ENCODE measurements around the gene NAA60. TPM values are rescaled to one million over a fixed set of nuclear protein-coding genes. Genes with fewer than 3 reads are reported as not detected.

The NAA60 gene
- total and polyA plus RNA-seq, 4 donors, result 16.6 to 57.7 (median 48.5) TPM

- Histone ChIP-seq H3K27ac (ENCODE audit: low read depth in 1 of 2, low read length in 1 of 2) (no peak overlapping the region), H3K27me3 (ENCODE audit: control insufficient read depth in 3 of 3, insufficient read depth in 3 of 3, low read length in 2 of 3) (no peaks in the 10 kb centered on the region), H3K4me1 (ENCODE audit: control insufficient read depth in 5 of 5, insufficient read depth in 5 of 5, low read length in 5 of 5) (peaks cover 0 to 3% (median 0%) of the 10 kb centered on the region in 5 donors), H3K9me3 (ENCODE audit: control insufficient read depth in 4 of 4, insufficient read depth in 3 of 4, low read length in 3 of 4) (no peaks in the 10 kb centered on the region), H3K36me3 (ENCODE audit: control insufficient read depth in 4 of 4, insufficient read depth in 4 of 4, low read length in 4 of 4) (peaks cover 6 to 64% (median 21%) of the 10 kb centered on the region in 4 donors), H3K9ac (ENCODE audit: insufficient read depth in 1 of 2, low read length in 2 of 2) (no peak overlapping the region), H3K4me3 (no peak overlapping the region)
- ATAC-seq (ENCODE audit: insufficient read depth, low FRiP score) (no peak), DNase-seq (no peak)
- TF ChIP-seq, protein P1, sequence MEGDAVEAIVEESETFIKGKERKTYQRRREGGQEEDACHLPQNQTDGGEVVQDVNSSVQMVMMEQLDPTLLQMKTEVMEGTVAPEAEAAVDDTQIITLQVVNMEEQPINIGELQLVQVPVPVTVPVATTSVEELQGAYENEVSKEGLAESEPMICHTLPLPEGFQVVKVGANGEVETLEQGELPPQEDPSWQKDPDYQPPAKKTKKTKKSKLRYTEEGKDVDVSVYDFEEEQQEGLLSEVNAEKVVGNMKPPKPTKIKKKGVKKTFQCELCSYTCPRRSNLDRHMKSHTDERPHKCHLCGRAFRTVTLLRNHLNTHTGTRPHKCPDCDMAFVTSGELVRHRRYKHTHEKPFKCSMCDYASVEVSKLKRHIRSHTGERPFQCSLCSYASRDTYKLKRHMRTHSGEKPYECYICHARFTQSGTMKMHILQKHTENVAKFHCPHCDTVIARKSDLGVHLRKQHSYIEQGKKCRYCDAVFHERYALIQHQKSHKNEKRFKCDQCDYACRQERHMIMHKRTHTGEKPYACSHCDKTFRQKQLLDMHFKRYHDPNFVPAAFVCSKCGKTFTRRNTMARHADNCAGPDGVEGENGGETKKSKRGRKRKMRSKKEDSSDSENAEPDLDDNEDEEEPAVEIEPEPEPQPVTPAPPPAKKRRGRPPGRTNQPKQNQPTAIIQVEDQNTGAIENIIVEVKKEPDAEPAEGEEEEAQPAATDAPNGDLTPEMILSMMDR (IDR thresholded peaks at IDR 0.05; ENCODE audit: control extremely low read depth, extremely low read depth), result no peak
- WGBS, 2 donors, result 92 to 95% methylated on average over 32 of the region's 32 CpGs
Observed at GRCh38 chr16:3481696-3482658, 38.5 kb downstream of the NAA60 start.

DNA sequence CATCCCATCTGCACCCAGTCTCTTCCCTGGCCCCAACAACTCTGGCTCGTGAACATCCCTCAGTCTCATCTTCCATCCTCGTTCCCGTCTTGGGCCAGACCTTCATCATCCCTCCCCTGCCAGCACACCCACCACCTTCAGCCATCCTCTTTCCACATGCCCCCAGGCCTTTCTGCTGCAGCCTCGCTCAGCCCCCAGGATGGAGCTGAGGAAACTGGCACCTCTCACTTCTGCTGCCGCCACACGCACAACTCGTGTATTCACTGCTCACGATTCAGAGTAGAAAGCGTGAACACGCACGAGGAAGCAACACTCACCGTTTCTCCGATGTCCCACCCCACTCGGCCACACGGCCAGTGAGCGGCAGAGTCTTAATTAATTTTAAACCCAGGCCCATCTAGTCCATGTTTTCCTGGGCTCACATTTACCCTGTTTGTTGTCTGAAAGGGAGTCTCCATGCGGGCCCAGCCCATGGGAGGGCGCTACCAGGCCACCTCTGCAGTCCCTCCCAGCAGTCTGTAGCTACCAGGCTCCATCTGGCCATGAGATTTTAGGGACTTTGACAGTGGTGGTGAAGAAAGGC lies 39.3 kb downstream of the NAA60 start:
- 95 to 96% methylated on average over 18 of the region's 18 CpGs for WGBS, 2 donors
- DNase-seq (no peak), ATAC-seq (ENCODE audit: insufficient read depth, low FRiP score) (no peak)
- TF ChIP-seq, protein P1 (IDR thresholded peaks at IDR 0.05; ENCODE audit: control extremely low read depth, extremely low read depth), result no peak
- Histone ChIP-seq H3K36me3 (ENCODE audit: control insufficient read depth in 4 of 4, insufficient read depth in 4 of 4, low read length in 4 of 4) (peaks cover 6 to 66% (median 21%) of the 10 kb centered on the region in 4 donors), H3K4me1 (ENCODE audit: control insufficient read depth in 5 of 5, insufficient read depth in 5 of 5, low read length in 5 of 5) (peaks cover 0 to 3% (median 0%) of the 10 kb centered on the region in 5 donors), H3K9ac (ENCODE audit: insufficient read depth in 1 of 2, low read length in 2 of 2) (no peak overlapping the region), H3K4me3 (no peak overlapping the region), H3K27ac (ENCODE audit: low read depth in 1 of 2, low read length in 1 of 2) (no peak overlapping the region), H3K27me3 (ENCODE audit: control insufficient read depth in 3 of 3, insufficient read depth in 3 of 3, low read length in 2 of 3) (no peaks in the 10 kb centered on the region), H3K9me3 (ENCODE audit: control insufficient read depth in 4 of 4, insufficient read depth in 3 of 4, low read length in 3 of 4) (no peaks in the 10 kb centered on the region)

- Histone ChIP-seq H3K4me3 (no peak overlapping the region), H3K9me3 (ENCODE audit: control insufficient read depth in 4 of 4, insufficient read depth in 3 of 4, low read length in 3 of 4) (no peaks in the 10 kb centered on the region), H3K27ac (ENCODE audit: low read depth in 1 of 2, low read length in 1 of 2) (no peak overlapping the region), H3K9ac (ENCODE audit: insufficient read depth in 1 of 2, low read length in 2 of 2) (no peak overlapping the region), H3K36me3 (ENCODE audit: control insufficient read depth in 4 of 4, insufficient read depth in 4 of 4, low read length in 4 of 4) (peaks cover 6 to 68% (median 16%) of the 10 kb centered on the region in 4 donors), H3K4me1 (ENCODE audit: control insufficient read depth in 5 of 5, insufficient read depth in 5 of 5, low read length in 5 of 5) (peaks cover 0 to 3% (median 0%) of the 10 kb centered on the region in 5 donors), H3K27me3 (ENCODE audit: control insufficient read depth in 3 of 3, insufficient read depth in 3 of 3, low read length in 2 of 3) (no peaks in the 10 kb centered on the region)
- WGBS, 2 donors, result 90 to 93% methylated on average over 30 of the region's 30 CpGs
- DNase-seq (no peak), ATAC-seq (ENCODE audit: insufficient read depth, low FRiP score) (no peak)
- TF ChIP-seq, protein P1 (IDR thresholded peaks at IDR 0.05; ENCODE audit: control extremely low read depth, extremely low read depth), result no peak
Observed at GRCh38 chr16:3484318-3485096, 41.0 kb downstream of the NAA60 start.

Measured in lung (tissue), 12 donors.